Globus pallidus (tissue), 1 donor: ENCODE data around the gene RPL13.

Source experiments
- DNase-seq: peaks from one replicate; pipeline ENCODE4 v3.0.0-alpha.2; 2015; ENCODE audit warnings: low spot score

Gene RPL13

GRCh38 chr16:89545044-89545830, 15.2 kb upstream of the RPL13 start:
- DNase-seq = no peak

DNA sequence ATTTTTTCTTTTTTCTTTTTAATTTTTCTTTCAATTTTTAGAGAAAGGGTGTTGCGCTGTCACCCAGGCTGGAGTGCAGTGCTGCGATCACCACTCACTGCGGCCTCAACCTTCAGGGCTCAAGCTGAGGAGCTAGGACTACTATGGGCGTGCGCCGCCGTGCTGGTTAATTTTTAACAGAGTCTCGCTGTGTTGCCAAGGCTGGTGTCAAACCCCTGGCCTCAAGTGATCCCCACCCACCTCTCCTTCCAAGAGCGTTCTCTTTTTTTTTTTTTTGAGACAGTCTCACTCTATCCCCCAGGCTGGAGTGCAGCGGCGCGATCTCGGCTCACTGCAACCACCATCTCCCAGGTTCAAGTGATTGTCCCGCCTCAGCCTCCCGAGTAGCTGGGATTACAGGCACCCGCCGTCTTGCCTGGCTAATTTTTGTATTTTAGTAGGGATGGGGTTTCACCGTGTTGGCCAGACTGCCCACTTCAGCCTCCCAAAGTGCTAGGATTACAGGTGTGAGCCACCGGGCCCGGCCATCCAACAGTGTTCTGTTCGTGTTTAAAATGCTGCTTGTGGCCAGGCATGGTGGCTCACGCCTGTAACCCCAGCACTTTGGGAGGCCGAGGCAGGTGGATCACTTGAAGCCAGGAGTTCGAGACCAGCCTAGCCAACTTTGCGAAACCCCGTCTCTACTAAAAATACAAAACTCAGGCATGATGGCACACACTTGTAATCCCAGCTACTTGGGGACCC, 14.5 kb upstream of the RPL13 start:
- DNase-seq = no peak

DNA sequence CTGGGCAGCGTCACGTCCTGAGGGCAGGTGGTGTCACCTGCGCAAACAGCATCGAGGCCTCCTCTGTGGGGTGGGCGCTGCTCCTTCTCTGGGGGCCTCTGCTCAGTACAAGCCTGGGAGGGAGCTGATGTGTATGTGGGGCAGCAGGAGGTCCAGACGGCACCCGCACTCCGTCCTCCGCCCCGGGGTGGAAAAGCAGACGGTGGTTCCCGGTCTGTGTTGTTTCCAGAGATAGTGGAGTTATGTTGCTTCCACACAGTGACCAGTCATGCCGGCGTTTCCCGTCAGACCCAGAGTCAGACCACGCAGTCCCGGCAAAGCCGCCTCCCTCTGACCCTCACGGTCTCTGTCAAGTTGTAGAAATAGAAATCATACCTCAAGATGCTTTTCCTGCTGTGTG, 13.7 kb upstream of the RPL13 start:
- no peak for DNase-seq

DNA sequence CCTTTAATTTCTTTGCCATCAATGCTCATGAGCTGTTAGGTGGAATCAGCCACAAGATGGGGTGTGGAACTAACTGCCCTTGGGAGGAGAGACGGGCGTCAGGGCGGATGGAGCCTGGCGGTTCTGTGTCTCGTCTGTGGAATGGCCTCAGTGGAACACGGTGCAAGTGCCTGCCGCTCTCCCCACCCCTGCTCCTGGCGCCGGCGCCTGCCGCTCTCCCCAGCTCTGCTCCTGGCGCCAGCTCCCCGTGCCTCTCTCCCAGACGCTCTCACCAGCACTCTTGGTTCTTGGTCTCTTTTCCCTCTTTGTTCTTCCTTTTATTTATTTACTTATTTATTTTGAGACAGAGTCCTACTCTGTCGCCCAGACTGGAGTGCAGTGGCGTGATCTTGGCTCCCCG, 13.2 kb upstream of the RPL13 start:
- no peak for DNase-seq

GRCh38 chr16:89547860-89548259, 12.6 kb upstream of the RPL13 start:
- DNase-seq = no peak

- no peak for DNase-seq
Measured at GRCh38 chr16:89548344-89549006, 12.0 kb upstream of the RPL13 start.

GRCh38 chr16:89549007-89549700, 11.3 kb upstream of the RPL13 start:
- DNase-seq = no peak

GRCh38 chr16:89550421-89551007, 10.0 kb upstream of the RPL13 start:
- DNase-seq = no peak

- DNase-seq = no peak
Measured at GRCh38 chr16:89552329-89552728, 8.2 kb upstream of the RPL13 start.

- DNase-seq = no peak
Measured at GRCh38 chr16:89552913-89553312, 7.6 kb upstream of the RPL13 start.

DNA sequence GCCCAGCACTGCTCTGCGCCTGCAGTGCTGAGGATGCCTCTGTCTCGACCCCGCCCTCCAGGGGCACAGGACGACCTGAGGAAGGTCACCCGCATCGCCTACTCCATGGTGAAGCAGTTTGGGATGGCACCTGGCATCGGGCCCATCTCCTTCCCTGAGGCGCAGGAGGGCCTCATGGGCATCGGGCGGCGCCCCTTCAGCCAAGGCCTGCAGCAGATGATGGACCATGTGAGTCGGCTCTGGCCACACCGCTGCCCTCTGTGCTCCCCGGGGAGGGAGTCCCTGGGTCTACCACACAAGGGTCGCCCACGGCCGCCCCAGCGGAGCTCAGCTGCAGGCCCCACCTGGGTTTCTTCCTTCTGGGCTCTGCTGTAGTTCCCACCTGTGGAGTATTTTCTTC, 6.7 kb upstream of the RPL13 start:
- no peak for DNase-seq

- DNase-seq = no peak
Measured at GRCh38 chr16:89554343-89554742, 6.1 kb upstream of the RPL13 start.

DNA sequence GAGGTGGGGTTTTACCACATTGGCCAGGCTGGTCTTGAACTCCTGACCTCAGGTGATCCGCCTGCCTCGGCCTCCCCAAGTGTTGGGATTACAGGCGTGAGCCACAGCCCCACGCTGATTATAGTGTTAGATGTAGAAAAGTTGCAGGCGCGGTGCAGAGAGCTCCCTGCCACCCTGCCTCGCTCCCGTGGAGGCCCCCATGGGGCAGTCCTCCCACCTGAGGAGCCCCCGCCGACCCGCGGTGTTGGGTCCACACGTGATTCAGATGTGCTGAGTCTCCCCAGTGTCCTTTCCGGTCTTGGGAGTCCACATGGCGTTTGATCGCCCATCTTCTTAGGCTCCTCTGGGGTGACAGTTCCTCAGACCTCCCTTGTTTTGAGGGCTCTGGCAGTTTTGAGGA, 5.2 kb upstream of the RPL13 start:
- no peak for DNase-seq

GRCh38 chr16:89555780-89556179, 4.7 kb upstream of the RPL13 start:
- DNase-seq = no peak

DNA sequence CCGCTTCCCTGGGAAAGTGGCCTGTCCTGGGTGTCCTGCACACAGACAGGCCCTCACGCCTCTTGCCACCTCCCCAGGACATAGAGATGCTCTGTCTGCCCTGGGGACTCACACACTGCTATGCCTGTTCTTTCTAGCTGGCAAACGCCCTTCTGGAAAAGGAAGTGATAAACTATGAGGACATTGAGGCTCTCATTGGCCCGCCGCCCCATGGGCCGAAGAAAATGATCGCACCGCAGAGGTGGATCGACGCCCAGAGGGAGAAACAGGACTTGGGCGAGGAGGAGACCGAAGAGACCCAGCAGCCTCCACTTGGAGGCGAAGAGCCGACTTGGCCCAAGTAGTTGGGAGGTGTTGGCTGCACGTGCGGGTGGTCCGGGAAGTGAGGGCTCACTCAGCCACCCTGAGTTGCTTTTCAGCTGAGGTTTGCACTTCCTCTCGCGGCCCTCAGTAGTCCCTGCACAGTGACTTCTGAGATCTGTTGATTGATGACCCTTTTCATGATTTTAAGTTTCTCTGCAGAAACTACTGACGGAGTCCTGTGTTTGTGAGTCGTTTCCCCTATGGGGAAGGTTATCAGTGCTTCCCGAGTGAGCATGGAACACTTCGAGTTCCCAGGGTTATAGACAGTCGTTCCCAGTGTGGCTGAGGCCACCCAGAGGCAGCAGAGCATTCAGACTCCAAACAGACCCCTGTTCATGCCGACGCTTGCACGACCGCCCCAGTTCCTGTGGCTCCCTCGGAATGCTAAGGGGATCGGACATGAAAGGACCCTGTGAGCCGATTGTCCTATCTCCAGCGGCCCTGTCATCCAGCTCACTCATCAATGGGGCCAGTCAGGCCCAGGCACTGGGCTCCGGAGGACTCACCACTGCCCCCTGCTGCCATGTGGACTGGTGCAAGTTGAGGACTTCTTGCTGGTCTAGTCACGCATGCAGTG, 3.5 kb upstream of the RPL13 start:
- DNase-seq = peak; percentile 97

- no peak for DNase-seq
Measured at GRCh38 chr16:89557690-89558490, 2.6 kb upstream of the RPL13 start.

DNA sequence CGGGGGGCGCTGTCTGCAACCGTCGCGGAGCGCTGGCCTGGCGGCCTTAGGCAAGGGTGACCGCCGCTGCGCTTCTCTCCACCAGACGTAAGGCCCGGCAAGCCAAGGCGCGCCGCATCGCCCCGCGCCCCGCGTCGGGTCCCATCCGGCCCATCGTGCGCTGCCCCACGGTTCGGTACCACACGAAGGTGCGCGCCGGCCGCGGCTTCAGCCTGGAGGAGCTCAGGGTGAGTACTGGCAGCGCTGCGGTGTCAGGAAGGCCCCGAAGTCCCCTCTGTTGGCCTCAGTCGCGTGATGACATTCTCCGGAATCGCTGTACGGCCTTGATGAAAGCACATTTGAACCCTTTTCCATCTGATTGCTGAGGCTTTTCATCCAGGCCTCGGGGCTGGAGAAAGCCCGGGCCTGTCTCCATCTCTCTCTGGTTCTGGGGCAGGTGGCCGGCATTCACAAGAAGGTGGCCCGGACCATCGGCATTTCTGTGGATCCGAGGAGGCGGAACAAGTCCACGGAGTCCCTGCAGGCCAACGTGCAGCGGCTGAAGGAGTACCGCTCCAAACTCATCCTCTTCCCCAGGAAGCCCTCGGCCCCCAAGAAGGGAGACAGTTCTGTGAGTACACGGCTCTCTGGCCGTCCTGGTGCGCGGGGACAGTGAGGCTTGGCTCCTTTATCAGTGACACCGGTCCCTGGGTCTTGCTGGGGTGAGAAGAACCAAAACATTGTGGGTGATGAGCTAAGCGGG, 831 bp downstream of the RPL13 start:
- no peak for DNase-seq

DNA sequence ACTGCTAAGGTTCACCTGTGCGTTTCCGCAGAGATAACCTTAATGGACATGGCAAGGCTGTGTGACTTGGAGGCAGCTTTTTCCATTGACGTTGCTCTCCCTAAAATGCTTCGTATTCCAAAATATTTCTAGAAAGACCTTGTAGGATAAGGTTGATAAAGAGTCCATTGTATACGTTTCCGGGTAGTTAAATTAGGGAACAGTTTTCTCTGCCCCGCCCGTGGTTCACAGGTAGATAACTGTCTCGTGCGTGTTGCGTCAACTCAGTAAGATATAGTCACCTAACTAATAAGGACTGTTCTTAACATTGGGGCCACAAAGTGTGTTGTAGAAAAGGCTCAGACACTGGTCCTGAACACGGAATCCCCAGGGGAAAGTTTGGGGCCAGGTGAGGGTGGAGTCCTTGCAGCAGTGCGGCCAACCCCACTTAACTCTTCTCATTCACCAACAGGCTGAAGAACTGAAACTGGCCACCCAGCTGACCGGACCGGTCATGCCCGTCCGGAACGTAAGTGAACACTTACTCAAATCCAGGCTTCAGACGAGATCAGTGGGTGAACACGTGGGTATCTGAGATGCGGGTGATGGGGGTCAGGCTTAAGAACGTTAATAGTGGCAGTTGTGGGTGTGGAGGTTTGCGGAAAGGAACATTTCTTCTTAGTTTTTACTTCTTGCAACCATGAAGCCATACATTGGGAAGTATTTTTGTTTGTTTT, 1.6 kb downstream of the RPL13 start:
- no peak for DNase-seq

DNA sequence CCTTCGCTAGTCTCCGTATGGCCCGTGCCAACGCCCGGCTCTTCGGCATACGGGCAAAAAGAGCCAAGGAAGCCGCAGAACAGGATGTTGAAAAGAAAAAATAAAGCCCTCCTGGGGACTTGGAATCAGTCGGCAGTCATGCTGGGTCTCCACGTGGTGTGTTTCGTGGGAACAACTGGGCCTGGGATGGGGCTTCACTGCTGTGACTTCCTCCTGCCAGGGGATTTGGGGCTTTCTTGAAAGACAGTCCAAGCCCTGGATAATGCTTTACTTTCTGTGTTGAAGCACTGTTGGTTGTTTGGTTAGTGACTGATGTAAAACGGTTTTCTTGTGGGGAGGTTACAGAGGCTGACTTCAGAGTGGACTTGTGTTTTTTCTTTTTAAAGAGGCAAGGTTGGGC, 2.5 kb downstream of the RPL13 start:
- no peak for DNase-seq
